ENCODE measurements around the gene COL4A1.
"Not testable (repeated sequence)": the region's sequence is repeated elsewhere in the genome, so short reads cannot be mapped to it uniquely, and the experiment has no call there.

The COL4A1 gene

GRCh38 chr13:110319397-110319773, 12.4 kb upstream of the COL4A1 start:
- no peak for TF ChIP-seq CTCF (IDR thresholded peaks at IDR 0.05; ENCODE audit: control insufficient read depth, extremely low read depth, insufficient read depth)
- DNase-seq (ENCODE audit: low read depth), result no peak

GRCh38 chr13:110318920-110319319, 12.0 kb upstream of the COL4A1 start:
- no peak for TF ChIP-seq CTCF (IDR thresholded peaks at IDR 0.05; ENCODE audit: control insufficient read depth, extremely low read depth, insufficient read depth)
- H3K4me3 ChIP-seq (ENCODE audit: low read depth, low read length), result no peak overlapping the region
- DNase-seq (ENCODE audit: low read depth), result no peak

More at GRCh38 chr13:110319397-110319773, 12.4 kb upstream of the COL4A1 start:
- no peak overlapping the region for H3K4me3 ChIP-seq (ENCODE audit: low read depth, low read length)

- no peak for TF ChIP-seq CTCF (IDR thresholded peaks at IDR 0.05; ENCODE audit: control insufficient read depth, extremely low read depth, insufficient read depth)
- DNase-seq (ENCODE audit: low read depth), result no peak
- H3K4me3 ChIP-seq (ENCODE audit: low read depth, low read length), result no peak overlapping the region
Observed at GRCh38 chr13:110317496-110318195, 10.7 kb upstream of the COL4A1 start.

- DNase-seq (ENCODE audit: low read depth), result no peak
- TF ChIP-seq CTCF (IDR thresholded peaks at IDR 0.05; ENCODE audit: control insufficient read depth, extremely low read depth, insufficient read depth), result no peak
- H3K4me3 ChIP-seq (ENCODE audit: low read depth, low read length), result no peak overlapping the region
Observed at GRCh38 chr13:110317093-110317492, 10.1 kb upstream of the COL4A1 start.

GRCh38 chr13:110316196-110316595, 9.2 kb upstream of the COL4A1 start:
- DNase-seq (ENCODE audit: low read depth), result no peak
- no peak overlapping the region for H3K4me3 ChIP-seq (ENCODE audit: low read depth, low read length)
- TF ChIP-seq CTCF (IDR thresholded peaks at IDR 0.05; ENCODE audit: control insufficient read depth, extremely low read depth, insufficient read depth), result no peak

- TF ChIP-seq CTCF (IDR thresholded peaks at IDR 0.05; ENCODE audit: control insufficient read depth, extremely low read depth, insufficient read depth), result no peak
- no peak for DNase-seq (ENCODE audit: low read depth)
- H3K4me3 ChIP-seq (ENCODE audit: low read depth, low read length), result no peak overlapping the region
Observed at GRCh38 chr13:110314516-110315245, 7.7 kb upstream of the COL4A1 start.

- not testable (repeated sequence) for H3K4me3 ChIP-seq (ENCODE audit: low read depth, low read length); DNase-seq (ENCODE audit: low read depth)
Observed at GRCh38 chr13:110313733-110314132, 6.8 kb upstream of the COL4A1 start.

GRCh38 chr13:110313261-110313660, 6.3 kb upstream of the COL4A1 start:
- DNase-seq (ENCODE audit: low read depth); H3K4me3 ChIP-seq (ENCODE audit: low read depth, low read length): not testable (repeated sequence)
